ENCODE measurements around the gene CHST9. TPM values are rescaled to one million over a fixed set of nuclear protein-coding genes. Genes with fewer than 3 reads are reported as not detected.

The CHST9 gene
- total RNA-seq, 2 donors from 2014 or later = 10.3 to 19.3 TPM

DNA sequence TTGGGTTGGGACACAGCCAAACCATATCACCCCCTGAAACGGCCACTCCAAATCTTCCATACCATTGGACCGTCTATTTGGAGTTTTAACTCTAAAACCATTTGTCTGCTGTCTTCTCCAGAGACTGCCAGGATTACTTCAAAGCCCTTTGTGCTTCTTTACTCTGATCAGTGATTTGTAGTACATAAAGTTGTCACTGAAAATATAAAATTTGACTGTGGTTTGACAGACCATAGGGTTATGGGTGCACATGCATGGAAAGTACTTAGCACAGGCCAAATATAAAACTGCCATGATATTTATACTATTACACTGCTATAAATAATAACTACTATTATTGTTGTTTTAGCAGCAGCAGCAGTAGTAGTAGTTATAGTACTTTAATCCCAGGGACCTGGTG, 265.9 kb downstream of the CHST9 start:
- H3K27ac ChIP-seq = no peak overlapping the region
- H3K4me1 ChIP-seq (replicated peaks) = peaks cover 3% of the 10 kb centered on the region
- DNase-seq (ENCODE audit: low spot score) = no peak
- no peak overlapping the region for H3K4me3 ChIP-seq
- no peaks in the 10 kb centered on the region for H3K27me3 ChIP-seq (replicated peaks; ENCODE audit: insufficient read depth)
- H3K9me3 ChIP-seq = no peaks in the 10 kb centered on the region
- 47% methylated on average over 2 of the region's 2 CpGs for WGBS
- no peak for TF ChIP-seq POLR2A (IDR thresholded peaks at IDR 0.05)
- TF ChIP-seq POLR2AphosphoS5 (IDR thresholded peaks at IDR 0.05) = no peak
- TF ChIP-seq, protein P1, sequence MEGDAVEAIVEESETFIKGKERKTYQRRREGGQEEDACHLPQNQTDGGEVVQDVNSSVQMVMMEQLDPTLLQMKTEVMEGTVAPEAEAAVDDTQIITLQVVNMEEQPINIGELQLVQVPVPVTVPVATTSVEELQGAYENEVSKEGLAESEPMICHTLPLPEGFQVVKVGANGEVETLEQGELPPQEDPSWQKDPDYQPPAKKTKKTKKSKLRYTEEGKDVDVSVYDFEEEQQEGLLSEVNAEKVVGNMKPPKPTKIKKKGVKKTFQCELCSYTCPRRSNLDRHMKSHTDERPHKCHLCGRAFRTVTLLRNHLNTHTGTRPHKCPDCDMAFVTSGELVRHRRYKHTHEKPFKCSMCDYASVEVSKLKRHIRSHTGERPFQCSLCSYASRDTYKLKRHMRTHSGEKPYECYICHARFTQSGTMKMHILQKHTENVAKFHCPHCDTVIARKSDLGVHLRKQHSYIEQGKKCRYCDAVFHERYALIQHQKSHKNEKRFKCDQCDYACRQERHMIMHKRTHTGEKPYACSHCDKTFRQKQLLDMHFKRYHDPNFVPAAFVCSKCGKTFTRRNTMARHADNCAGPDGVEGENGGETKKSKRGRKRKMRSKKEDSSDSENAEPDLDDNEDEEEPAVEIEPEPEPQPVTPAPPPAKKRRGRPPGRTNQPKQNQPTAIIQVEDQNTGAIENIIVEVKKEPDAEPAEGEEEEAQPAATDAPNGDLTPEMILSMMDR (IDR thresholded peaks at IDR 0.05) = no peak
- intact Hi-C loops (cut with DNase I) = no loop called here
- no peaks in the 10 kb centered on the region for H3K36me3 ChIP-seq

DNA sequence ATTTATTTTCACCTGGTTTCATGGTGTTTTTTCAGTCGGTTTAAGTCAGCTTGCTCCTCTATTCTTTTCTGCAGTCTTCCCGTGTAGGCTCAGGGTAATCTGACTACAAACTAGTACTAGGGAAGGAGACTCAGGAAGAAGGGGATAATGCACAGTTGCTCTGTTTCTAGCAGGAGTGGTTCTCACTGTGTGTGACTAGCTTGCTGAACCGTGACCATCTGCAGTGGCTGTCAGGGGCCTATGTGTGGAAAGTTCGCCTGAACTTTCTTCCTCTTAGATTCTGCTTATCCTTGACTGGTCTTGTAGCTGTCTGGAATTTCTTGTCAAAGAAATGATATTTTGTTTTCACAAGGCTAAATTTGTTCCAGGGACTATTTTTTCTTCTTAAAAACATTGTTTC, 273.3 kb downstream of the CHST9 start:
- Histone ChIP-seq H3K4me3 (no peak overlapping the region), H3K27ac (no peak overlapping the region), H3K9me3 (no peaks in the 10 kb centered on the region), H3K4me1 (replicated peaks) (no peaks in the 10 kb centered on the region), H3K36me3 (no peaks in the 10 kb centered on the region), H3K27me3 (replicated peaks; ENCODE audit: insufficient read depth) (no peaks in the 10 kb centered on the region)
- intact Hi-C loops (cut with DNase I) = no loop called here
- TF ChIP-seq POLR2AphosphoS5 (IDR thresholded peaks at IDR 0.05) (no peak), POLR2A (IDR thresholded peaks at IDR 0.05) (no peak)
- TF ChIP-seq, protein P1 (IDR thresholded peaks at IDR 0.05) = no peak
- 63% methylated on average over 4 of the region's 4 CpGs for WGBS
- no peak for DNase-seq (ENCODE audit: low spot score)

DNA sequence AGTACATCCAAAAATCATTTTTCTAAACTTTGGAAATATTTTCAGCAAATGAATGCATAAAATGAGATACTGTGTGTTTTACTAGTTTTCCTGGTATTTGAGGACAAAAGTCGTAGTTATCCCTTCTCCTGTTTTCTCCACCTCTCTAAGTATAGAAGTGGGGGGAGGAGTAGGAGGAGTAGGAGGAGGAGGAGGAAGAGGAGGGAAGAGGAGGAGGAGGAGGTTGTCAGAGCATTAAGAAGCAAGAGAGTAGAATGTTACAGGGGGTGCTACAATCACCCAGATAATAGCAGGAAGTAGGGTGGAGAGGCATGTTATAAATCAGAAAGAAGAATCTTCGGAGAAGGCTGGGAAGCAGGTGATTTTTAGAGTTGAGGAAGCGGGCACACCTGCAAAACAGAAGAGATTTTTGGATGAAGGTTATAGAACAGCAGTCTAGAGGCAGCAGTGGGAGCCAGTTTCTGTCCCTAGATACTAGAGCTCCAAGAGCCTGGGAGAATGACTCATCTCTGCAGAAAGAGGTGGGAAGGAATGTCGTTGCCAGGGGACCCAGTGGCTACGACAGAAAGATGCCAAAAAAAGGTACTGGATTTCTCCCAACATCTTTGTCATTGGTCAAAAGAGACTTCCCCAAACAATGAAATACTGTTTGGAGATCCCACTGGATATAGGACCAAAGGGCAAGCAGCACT, 275.4 kb downstream of the CHST9 start:
- H3K27me3 ChIP-seq (replicated peaks; ENCODE audit: insufficient read depth) = no peaks in the 10 kb centered on the region
- H3K36me3 ChIP-seq = no peaks in the 10 kb centered on the region
- H3K27ac ChIP-seq = no peak overlapping the region
- TF ChIP-seq POLR2AphosphoS5 (IDR thresholded peaks at IDR 0.05) (no peak), POLR2A (IDR thresholded peaks at IDR 0.05) (no peak)
- TF ChIP-seq, protein P1 (IDR thresholded peaks at IDR 0.05) = no peak
- no peak for DNase-seq (ENCODE audit: low spot score)
- no peak overlapping the region for H3K4me3 ChIP-seq
- no peaks in the 10 kb centered on the region for H3K9me3 ChIP-seq
- WGBS = 44% methylated on average over 5 of the region's 5 CpGs
- intact Hi-C loops (cut with DNase I) = loop anchor here (5.0 kb wide), 1 partner anchor 48 kb away; no protein-coding TSS in a partner anchor
- H3K4me1 ChIP-seq (replicated peaks) = no peaks in the 10 kb centered on the region

DNA sequence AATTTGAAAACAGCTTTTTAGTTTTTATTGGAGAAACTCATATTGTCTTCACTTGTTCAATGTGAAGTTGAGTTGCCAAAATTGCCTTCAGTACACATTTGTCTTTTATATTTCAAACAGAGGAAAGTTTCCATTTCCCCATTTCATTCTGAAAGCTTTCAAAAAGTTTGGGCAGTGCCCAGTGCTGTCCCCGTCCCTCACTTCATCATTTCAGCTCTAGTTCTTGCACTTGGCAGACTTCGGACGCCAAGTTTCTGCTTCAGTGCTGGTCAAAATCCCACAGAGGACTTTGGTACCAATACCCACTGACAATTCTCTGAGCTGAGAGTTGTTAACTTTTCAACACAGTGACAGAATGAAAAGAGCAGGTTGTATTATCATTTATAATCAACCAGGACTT, 276.2 kb downstream of the CHST9 start:
- DNase-seq (ENCODE audit: low spot score) = no peak
- intact Hi-C loops (cut with DNase I) = loop anchor here (5.0 kb wide), 1 partner anchor 48 kb away; no protein-coding TSS in a partner anchor
- 52% methylated on average over 3 of the region's 3 CpGs for WGBS
- no peaks in the 10 kb centered on the region for H3K27me3 ChIP-seq (replicated peaks; ENCODE audit: insufficient read depth)
- H3K9me3 ChIP-seq = no peaks in the 10 kb centered on the region
- TF ChIP-seq POLR2A (IDR thresholded peaks at IDR 0.05) = no peak
- TF ChIP-seq, protein P1 (IDR thresholded peaks at IDR 0.05) = no peak
- no peak for TF ChIP-seq POLR2AphosphoS5 (IDR thresholded peaks at IDR 0.05)
- H3K27ac ChIP-seq = no peak overlapping the region
- H3K4me3 ChIP-seq = no peak overlapping the region
- H3K4me1 ChIP-seq (replicated peaks) = no peaks in the 10 kb centered on the region
- no peaks in the 10 kb centered on the region for H3K36me3 ChIP-seq

DNA sequence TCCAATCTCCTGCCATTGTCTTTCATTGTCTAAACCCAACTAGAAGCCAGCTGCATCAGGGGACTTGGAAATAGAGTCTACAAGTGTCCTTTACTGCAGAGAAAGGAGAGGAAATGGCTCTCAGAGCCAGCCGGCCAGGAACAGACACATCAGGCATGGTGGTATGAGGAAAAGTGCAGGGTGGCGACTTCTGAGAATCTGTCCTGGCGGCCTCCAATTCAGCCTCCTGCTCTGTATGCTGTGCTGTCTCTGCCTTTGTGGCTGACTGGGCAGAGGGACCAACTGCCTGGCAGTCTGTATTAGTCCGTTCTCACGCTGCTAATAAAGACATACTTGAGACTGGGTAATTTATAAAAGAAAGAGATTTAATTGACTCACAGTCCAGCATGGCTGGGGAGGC, 282.8 kb downstream of the CHST9 start:
- intact Hi-C loops (cut with DNase I) = no loop called here
- TF ChIP-seq, protein P1 (IDR thresholded peaks at IDR 0.05) = no peak
- TF ChIP-seq POLR2A (IDR thresholded peaks at IDR 0.05) (no peak), POLR2AphosphoS5 (IDR thresholded peaks at IDR 0.05) (no peak)
- Histone ChIP-seq H3K9me3 (no peaks in the 10 kb centered on the region), H3K27ac (no peak overlapping the region), H3K36me3 (no peaks in the 10 kb centered on the region), H3K4me1 (replicated peaks) (no peaks in the 10 kb centered on the region), H3K4me3 (no peak overlapping the region), H3K27me3 (replicated peaks; ENCODE audit: insufficient read depth) (no peaks in the 10 kb centered on the region)
- DNase-seq (ENCODE audit: low spot score) = no peak
- WGBS = 100% methylated on average over 5 of the region's 5 CpGs

Measured in prostate gland (tissue), 2 donors.